Measurements from ENCODE around the gene RNF130.
"Not testable (repeated sequence)": the region's sequence is repeated elsewhere in the genome, so short reads cannot be mapped to it uniquely, and the experiment has no call there.

RNF130 gene

GRCh38 chr5:180053061-180053602 is 18.4 kb downstream of the RNF130 start:
- no peak for DNase-seq

- DNase-seq: no peak
Observed at GRCh38 chr5:180052211-180052818, 19.2 kb downstream of the RNF130 start.

GRCh38 chr5:180050121-180050940 is 21.2 kb downstream of the RNF130 start:
- no peak for DNase-seq

- DNase-seq: no peak
Observed at GRCh38 chr5:180049185-180049548, 22.4 kb downstream of the RNF130 start.

- DNase-seq: no peak
Observed at GRCh38 chr5:180047667-180048066, 23.9 kb downstream of the RNF130 start.

- no peak for DNase-seq
Observed at GRCh38 chr5:180046656-180047055, 24.9 kb downstream of the RNF130 start.

- DNase-seq: no peak
Observed at GRCh38 chr5:180045889-180046499, 25.6 kb downstream of the RNF130 start.

- DNase-seq: no peak
Observed at GRCh38 chr5:180043377-180043776, 28.2 kb downstream of the RNF130 start.

GRCh38 chr5:180041301-180042274 is 30.0 kb downstream of the RNF130 start:
- DNase-seq: no peak

- DNase-seq: no peak
Observed at GRCh38 chr5:180040287-180041214, 31.0 kb downstream of the RNF130 start.

- DNase-seq: no peak
Observed at GRCh38 chr5:180035206-180035931, 36.2 kb downstream of the RNF130 start.

- no peak for DNase-seq
Observed at GRCh38 chr5:180034564-180034963, 37.0 kb downstream of the RNF130 start.

- DNase-seq: no peak
Observed at GRCh38 chr5:180027459-180028089, 44.0 kb downstream of the RNF130 start.

- no peak for DNase-seq
Observed at GRCh38 chr5:180026734-180027458, 44.7 kb downstream of the RNF130 start.

GRCh38 chr5:180026320-180026719 is 45.2 kb downstream of the RNF130 start:
- DNase-seq: no peak

- DNase-seq: no peak
Observed at GRCh38 chr5:180021900-180022299, 49.7 kb downstream of the RNF130 start.

GRCh38 chr5:180020176-180020575 is 51.4 kb downstream of the RNF130 start:
- no peak for DNase-seq

- DNase-seq: no peak
Observed at GRCh38 chr5:180018347-180019060, 53.1 kb downstream of the RNF130 start.

GRCh38 chr5:180015523-180015922 is 56.0 kb downstream of the RNF130 start:
- not testable (repeated sequence) for DNase-seq

All from activated T-cell treated with anti-CD3 and anti-CD28 coated beads, Interleukin-2, amount 50 U/mL, for 1 hour (primary cell).